GM13976 (cell line): ENCODE data around the gene NBPF26.
"Not testable (repeated sequence)": the region's sequence is repeated elsewhere in the genome, so short reads cannot be mapped to it uniquely, and the experiment has no call there.

Experiments used
- DNase-seq: peaks from one replicate; pipeline ENCODE4 v3.0.0; 2012; ENCODE audit warnings: low spot score
- in situ Hi-C: fragments of 300-500 bp; cut with MboI; formaldehyde crosslinking; loops from one replicate; pipeline ENCODE4 v1.12.0; 2022; ENCODE audit warnings: low sequenced_read_pairs, mixed read lengths, inconsistent platforms; ENCODE audit not compliant: unreplicated experiment

Gene NBPF26

GRCh38 chr1:120723715-120724402 lies at the start of gene NBPF26:
Gene NBPF26 (plus strand): TSS chr1:120723945.
- in situ Hi-C loops, DNase-seq: not testable (repeated sequence)

GRCh38 chr1:120680106-120680819 lies 43.5 kb upstream of the NBPF26 start:
- in situ Hi-C loops, DNase-seq: not testable (repeated sequence)

GRCh38 chr1:120680938-120681337 lies 42.8 kb upstream of the NBPF26 start:
- DNase-seq, in situ Hi-C loops: not testable (repeated sequence)

GRCh38 chr1:120684397-120684796 lies 39.3 kb upstream of the NBPF26 start:
- DNase-seq, in situ Hi-C loops: not testable (repeated sequence)

- in situ Hi-C loops, DNase-seq: not testable (repeated sequence)
Measured at GRCh38 chr1:120685622-120686021, 38.1 kb upstream of the NBPF26 start.

- in situ Hi-C loops, DNase-seq: not testable (repeated sequence)
Measured at GRCh38 chr1:120687250-120687649, 36.5 kb upstream of the NBPF26 start.

GRCh38 chr1:120700807-120701562 lies 22.8 kb upstream of the NBPF26 start:
- DNase-seq, in situ Hi-C loops: not testable (repeated sequence)

- in situ Hi-C loops, DNase-seq: not testable (repeated sequence)
Measured at GRCh38 chr1:120723358-120723714, 409 bp upstream of the NBPF26 start.

GRCh38 chr1:120724507-120724906 lies 762 bp downstream of the NBPF26 start:
- DNase-seq, in situ Hi-C loops: not testable (repeated sequence)

GRCh38 chr1:120728811-120729210 lies 5.1 kb downstream of the NBPF26 start:
- in situ Hi-C loops, DNase-seq: not testable (repeated sequence)

GRCh38 chr1:120769090-120769489 lies 45.3 kb downstream of the NBPF26 start:
- in situ Hi-C loops, DNase-seq: not testable (repeated sequence)

- DNase-seq, in situ Hi-C loops: not testable (repeated sequence)
Measured at GRCh38 chr1:120805452-120805851, 81.7 kb downstream of the NBPF26 start.

GRCh38 chr1:120811822-120812221 lies 88.1 kb downstream of the NBPF26 start:
- DNase-seq, in situ Hi-C loops: not testable (repeated sequence)

GRCh38 chr1:120825051-120825450 lies 101.3 kb downstream of the NBPF26 start:
- in situ Hi-C loops, DNase-seq: not testable (repeated sequence)

- DNase-seq, in situ Hi-C loops: not testable (repeated sequence)
Measured at GRCh38 chr1:120826623-120827022, 102.9 kb downstream of the NBPF26 start.

GRCh38 chr1:120844186-120844944 lies 120.6 kb downstream of the NBPF26 start:
- in situ Hi-C loops: not testable (repeated sequence)
- peak; percentile 9 for DNase-seq

GRCh38 chr1:120844945-120845330 lies 121.2 kb downstream of the NBPF26 start:
- DNase-seq: not testable (repeated sequence)

More at GRCh38 chr1:120844945-120845330, 121.2 kb downstream of the NBPF26 start:
- in situ Hi-C loops: not testable (repeated sequence)
